HEK293 (cell line): ENCODE data around the gene CACNA2D1.

Source experiments
- CTCF ChIA-PET: fragments of 350-600 bp; formaldehyde crosslinking; extraction: SDS; loops from one replicate; lab custom pipeline; 2021; ENCODE audit warnings: antibody characterized with exemption; lab: Yijun Ruan, JAX
- POLR2A ChIA-PET: fragments of 300-600 bp; formaldehyde crosslinking; extraction: SDS; loops from one replicate; lab custom pipeline; 2020; ENCODE audit warnings: antibody characterized with exemption, inconsistent platforms; lab: Yijun Ruan, JAX
- H3K27ac ChIP-seq: fragments of 200-500 bp; sonication (Bioruptor generic); 2 replicates; pipeline ENCODE4 v1.5.1; 2014; ENCODE audit warnings: low read depth, low read length, control low read depth, inconsistent platforms; ENCODE audit errors: extremely low read depth
- H3K36me3 ChIP-seq, 2 experiments: fragments of 200-500 bp in 1 of 2; sonication (Bioruptor generic) in 1 of 2; 1 replicate in 1 of 2; 2 replicates in 1 of 2; pipeline ENCODE4 v1.5.1; 2014 to 2017; ENCODE audit warnings: inconsistent platforms in 2 of 2, low read length in 2 of 2; ENCODE audit not compliant: control insufficient read depth in 2 of 2, insufficient read depth in 1 of 2
- H3K4me1 ChIP-seq: fragments of 200-500 bp; sonication (Bioruptor generic); 2 replicates; pipeline ENCODE4 v1.5.1; 2014; ENCODE audit warnings: mild to moderate bottlenecking, low read length, inconsistent platforms; ENCODE audit not compliant: control insufficient read depth, insufficient read depth
- H3K4me3 ChIP-seq: 2 replicates; pipeline ENCODE4 v1.5.1; 2011; ENCODE audit warnings: low read depth, mild to moderate bottlenecking, control low read depth, low read length, moderate library complexity
- H3K9me3 ChIP-seq: fragments of 200-500 bp; sonication (Bioruptor generic); 2 replicates; pipeline ENCODE4 v1.5.1; 2014; ENCODE audit warnings: low read depth, low read length, inconsistent platforms; ENCODE audit not compliant: control insufficient read depth, insufficient read depth
- GLIS2 ChIP-seq: fragments of 450-650 bp; formaldehyde crosslinking; IDR thresholded peaks from 2 replicates; pipeline ENCODE4 v1.5.1; 2016; ENCODE audit warnings: missing biosample characterization, missing genetic modification characterization
- SALL2 ChIP-seq: fragments of 450-650 bp; formaldehyde crosslinking; IDR thresholded peaks from 2 replicates; pipeline ENCODE4 v1.5.0; 2017; ENCODE audit warnings: missing biosample characterization, mild to moderate bottlenecking, missing genetic modification characterization, borderline replicate concordance
- YY1 ChIP-seq: fragments of 450-650 bp; formaldehyde crosslinking; IDR thresholded peaks from 2 replicates; pipeline ENCODE4 v1.5.1; 2018; ENCODE audit warnings: missing biosample characterization, missing genetic modification characterization
- ZBTB48 ChIP-seq: fragments of 450-650 bp; formaldehyde crosslinking; IDR thresholded peaks from 2 replicates; pipeline ENCODE4 v1.5.1; 2016; ENCODE audit warnings: missing biosample characterization, missing genetic modification characterization
- ZBTB7A ChIP-seq: fragments of 450-650 bp; formaldehyde crosslinking; IDR thresholded peaks from 2 replicates; pipeline ENCODE4 v1.5.1; 2016; ENCODE audit warnings: low read depth, missing biosample characterization, missing genetic modification characterization
- ZBTB8A ChIP-seq: fragments of 450-650 bp; formaldehyde crosslinking; IDR thresholded peaks from 2 replicates; pipeline ENCODE4 v1.5.1; 2016; ENCODE audit warnings: missing biosample characterization, missing genetic modification characterization
- ZNF155 ChIP-seq: fragments of 450-650 bp; formaldehyde crosslinking; IDR thresholded peaks from 2 replicates; pipeline ENCODE4 v1.5.1; 2016; ENCODE audit warnings: missing biosample characterization, missing genetic modification characterization
- ZNF16 ChIP-seq: fragments of 450-650 bp; formaldehyde crosslinking; IDR thresholded peaks from 2 replicates; pipeline ENCODE4 v1.5.1; 2016; ENCODE audit warnings: low read depth, missing biosample characterization, missing genetic modification characterization
- ZNF19 ChIP-seq: fragments of 450-650 bp; formaldehyde crosslinking; IDR thresholded peaks from 2 replicates; pipeline ENCODE4; 2016; ENCODE audit warnings: missing biosample characterization, missing genetic modification characterization, low read depth
- ZNF311 ChIP-seq: fragments of 450-650 bp; formaldehyde crosslinking; IDR thresholded peaks from 2 replicates; pipeline ENCODE4 v1.5.1; 2017; ENCODE audit warnings: missing biosample characterization, missing genetic modification characterization, borderline replicate concordance
- ZNF341 ChIP-seq: fragments of 450-650 bp; formaldehyde crosslinking; IDR thresholded peaks from 2 replicates; pipeline ENCODE4; 2016; ENCODE audit warnings: low read depth, missing biosample characterization, missing genetic modification characterization
- ZNF426 ChIP-seq: fragments of 450-650 bp; formaldehyde crosslinking; IDR thresholded peaks from 2 replicates; pipeline ENCODE4 v1.5.1; 2017; ENCODE audit warnings: missing biosample characterization, missing genetic modification characterization, mild to moderate bottlenecking, inconsistent platforms, moderate library complexity
- ZNF610 ChIP-seq: fragments of 450-650 bp; formaldehyde crosslinking; IDR thresholded peaks from 2 replicates; pipeline ENCODE4 v1.5.1; 2016; ENCODE audit warnings: missing biosample characterization, missing genetic modification characterization, borderline replicate concordance
- ZNF621 ChIP-seq: fragments of 450-650 bp; formaldehyde crosslinking; IDR thresholded peaks from 2 replicates; pipeline ENCODE4 v1.5.1; 2017; ENCODE audit warnings: missing biosample characterization, missing genetic modification characterization
- ZNF76 ChIP-seq: fragments of 450-650 bp; formaldehyde crosslinking; IDR thresholded peaks from 2 replicates; pipeline ENCODE4; 2016; ENCODE audit warnings: low read depth, missing biosample characterization, missing genetic modification characterization, borderline replicate concordance
- ZNF768 ChIP-seq: fragments of 450-650 bp; formaldehyde crosslinking; IDR thresholded peaks from 2 replicates; pipeline ENCODE4 v1.5.1; 2018; ENCODE audit warnings: missing biosample characterization, mild to moderate bottlenecking, missing genetic modification characterization
- ZNF776 ChIP-seq: fragments of 450-650 bp; formaldehyde crosslinking; IDR thresholded peaks from 2 replicates; pipeline ENCODE4 v1.5.0; 2017; ENCODE audit warnings: missing biosample characterization, missing genetic modification characterization, borderline replicate concordance
- ZSCAN16 ChIP-seq: fragments of 450-650 bp; formaldehyde crosslinking; IDR thresholded peaks from 2 replicates; pipeline ENCODE4 v1.5.1; 2016; ENCODE audit warnings: missing biosample characterization, missing genetic modification characterization
- TF ChIP-seq, protein P1 (sequence below): fragments of 450-650 bp; formaldehyde crosslinking; IDR thresholded peaks from 2 replicates; pipeline ENCODE4 v1.5.1; 2016; ENCODE audit warnings: missing biosample characterization, missing genetic modification characterization
- TF ChIP-seq, protein P2 (sequence below): fragments of 450-650 bp; formaldehyde crosslinking; IDR thresholded peaks from 2 replicates; pipeline ENCODE4 v1.5.1; 2016; ENCODE audit warnings: missing biosample characterization, missing genetic modification characterization
- TF ChIP-seq, protein P3 (sequence below): fragments of 450-650 bp; formaldehyde crosslinking; IDR thresholded peaks from 2 replicates; pipeline ENCODE4 v1.5.1; 2016; ENCODE audit warnings: missing biosample characterization, missing genetic modification characterization, low read depth
- TF ChIP-seq, protein P4 (sequence below): fragments of 450-650 bp; formaldehyde crosslinking; optimal IDR thresholded peaks from 2 replicates; pipeline ENCODE3; 2016; ENCODE audit warnings: missing biosample characterization, mild to moderate bottlenecking, missing genetic modification characterization
- TF ChIP-seq, protein P5 (sequence below): fragments of 450-650 bp; formaldehyde crosslinking; IDR thresholded peaks from 2 replicates; pipeline ENCODE4 v1.5.1; 2016; ENCODE audit warnings: missing biosample characterization, missing genetic modification characterization
- TF ChIP-seq, protein P6 (sequence below): fragments of 450-650 bp; formaldehyde crosslinking; IDR thresholded peaks from 2 replicates; pipeline ENCODE4 v1.5.1; 2016; ENCODE audit warnings: missing biosample characterization, missing genetic modification characterization

CACNA2D1 gene

DNA sequence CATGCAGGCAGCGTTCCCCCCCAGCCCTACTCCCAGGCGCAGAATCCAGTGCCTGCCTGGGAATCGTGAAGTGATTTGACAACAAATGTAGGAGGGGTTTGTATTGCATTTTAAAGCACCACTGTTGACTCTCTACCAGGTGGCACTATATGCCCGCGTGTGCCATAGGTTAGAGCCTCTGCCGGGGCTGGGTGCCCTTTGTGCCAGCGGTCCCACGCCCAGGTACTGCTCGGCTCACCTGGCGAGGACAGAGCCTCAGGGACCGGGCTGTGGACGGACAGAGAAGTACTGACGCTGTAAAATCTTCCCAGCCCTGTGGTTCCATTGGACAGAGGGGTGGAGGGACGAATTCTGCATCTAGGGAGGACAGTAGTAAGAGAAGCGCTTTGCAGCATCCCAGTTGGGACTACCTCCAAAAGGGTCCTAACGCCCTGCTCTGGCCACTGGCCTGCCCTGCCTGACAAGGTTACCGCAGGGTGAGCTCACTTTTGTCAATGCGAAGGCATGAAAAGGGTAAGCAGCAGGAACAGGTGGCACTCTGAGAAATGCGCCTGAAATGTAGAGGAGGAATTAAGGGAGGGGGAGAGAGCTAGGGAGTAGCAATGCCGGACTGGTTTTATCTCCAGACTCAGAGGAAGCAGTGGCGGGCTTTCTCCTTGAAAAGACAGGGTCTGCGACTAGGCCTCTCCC lies 788 bp upstream of the CACNA2D1 start (continued):
- TF ChIP-seq, protein P1, sequence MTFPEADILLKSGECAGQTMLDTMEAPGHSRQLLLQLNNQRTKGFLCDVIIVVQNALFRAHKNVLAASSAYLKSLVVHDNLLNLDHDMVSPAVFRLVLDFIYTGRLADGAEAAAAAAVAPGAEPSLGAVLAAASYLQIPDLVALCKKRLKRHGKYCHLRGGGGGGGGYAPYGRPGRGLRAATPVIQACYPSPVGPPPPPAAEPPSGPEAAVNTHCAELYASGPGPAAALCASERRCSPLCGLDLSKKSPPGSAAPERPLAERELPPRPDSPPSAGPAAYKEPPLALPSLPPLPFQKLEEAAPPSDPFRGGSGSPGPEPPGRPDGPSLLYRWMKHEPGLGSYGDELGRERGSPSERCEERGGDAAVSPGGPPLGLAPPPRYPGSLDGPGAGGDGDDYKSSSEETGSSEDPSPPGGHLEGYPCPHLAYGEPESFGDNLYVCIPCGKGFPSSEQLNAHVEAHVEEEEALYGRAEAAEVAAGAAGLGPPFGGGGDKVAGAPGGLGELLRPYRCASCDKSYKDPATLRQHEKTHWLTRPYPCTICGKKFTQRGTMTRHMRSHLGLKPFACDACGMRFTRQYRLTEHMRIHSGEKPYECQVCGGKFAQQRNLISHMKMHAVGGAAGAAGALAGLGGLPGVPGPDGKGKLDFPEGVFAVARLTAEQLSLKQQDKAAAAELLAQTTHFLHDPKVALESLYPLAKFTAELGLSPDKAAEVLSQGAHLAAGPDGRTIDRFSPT (tag by site-specific recombination) = peak; percentile 59
- TF ChIP-seq ZNF16 = no peak
- TF ChIP-seq ZNF426 = no peak
- no peak for TF ChIP-seq ZNF19
- TF ChIP-seq ZNF621 (tag by site-specific recombination) = no peak
- TF ChIP-seq ZSCAN16 (tag by site-specific recombination) = peak; percentile 54; the same call in 1 of the 2 replicates
- 0 out of 2 replicates have a peak, but pooled peaks have one; percentile 29 for TF ChIP-seq ZBTB48
- TF ChIP-seq, protein P2, sequence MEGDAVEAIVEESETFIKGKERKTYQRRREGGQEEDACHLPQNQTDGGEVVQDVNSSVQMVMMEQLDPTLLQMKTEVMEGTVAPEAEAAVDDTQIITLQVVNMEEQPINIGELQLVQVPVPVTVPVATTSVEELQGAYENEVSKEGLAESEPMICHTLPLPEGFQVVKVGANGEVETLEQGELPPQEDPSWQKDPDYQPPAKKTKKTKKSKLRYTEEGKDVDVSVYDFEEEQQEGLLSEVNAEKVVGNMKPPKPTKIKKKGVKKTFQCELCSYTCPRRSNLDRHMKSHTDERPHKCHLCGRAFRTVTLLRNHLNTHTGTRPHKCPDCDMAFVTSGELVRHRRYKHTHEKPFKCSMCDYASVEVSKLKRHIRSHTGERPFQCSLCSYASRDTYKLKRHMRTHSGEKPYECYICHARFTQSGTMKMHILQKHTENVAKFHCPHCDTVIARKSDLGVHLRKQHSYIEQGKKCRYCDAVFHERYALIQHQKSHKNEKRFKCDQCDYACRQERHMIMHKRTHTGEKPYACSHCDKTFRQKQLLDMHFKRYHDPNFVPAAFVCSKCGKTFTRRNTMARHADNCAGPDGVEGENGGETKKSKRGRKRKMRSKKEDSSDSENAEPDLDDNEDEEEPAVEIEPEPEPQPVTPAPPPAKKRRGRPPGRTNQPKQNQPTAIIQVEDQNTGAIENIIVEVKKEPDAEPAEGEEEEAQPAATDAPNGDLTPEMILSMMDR (tag by site-specific recombination) = peak; percentile 66; the same call in 1 of the 2 replicates
- no peak for TF ChIP-seq ZNF76 (tag by site-specific recombination)

DNA sequence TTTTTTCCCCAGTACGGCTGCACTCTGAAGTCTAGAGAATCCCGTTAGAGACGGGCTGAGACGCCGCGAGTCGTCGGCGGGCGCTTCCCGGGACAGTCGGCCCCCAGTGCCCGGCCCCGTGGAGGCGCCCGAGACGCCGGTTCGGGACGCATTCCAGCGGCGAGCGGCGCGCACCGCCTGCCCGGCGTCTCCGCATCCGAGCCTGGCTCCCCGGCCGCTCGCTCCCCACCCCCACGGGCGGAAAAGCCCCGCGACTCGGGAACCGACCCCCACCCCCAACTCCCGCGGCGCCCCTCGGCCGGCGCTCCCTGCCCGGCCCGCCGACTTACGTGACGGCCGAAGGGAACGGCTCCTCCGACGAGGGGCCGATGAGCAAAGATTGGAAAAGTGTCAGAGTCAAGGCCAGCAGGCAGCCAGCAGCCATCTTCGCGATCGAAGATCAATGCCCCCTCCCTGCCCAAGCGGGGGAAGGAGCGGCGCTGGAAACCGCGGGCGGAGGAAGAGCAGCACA lies 486 bp downstream of the CACNA2D1 start:
- CTCF ChIA-PET = no interaction called here
- no peaks in the 10 kb centered on the region for H3K36me3 ChIP-seq
- POLR2A ChIA-PET = no interaction called here
- H3K4me3 ChIP-seq = peak overlapping the region; percentile 94
- peaks cover 10% of the 10 kb centered on the region for H3K4me1 ChIP-seq
- H3K27ac ChIP-seq = peak overlapping the region; percentile 99
- no peaks in the 10 kb centered on the region for H3K9me3 ChIP-seq
- TF ChIP-seq GLIS2 (tag by site-specific recombination) (peak; percentile 2; the same call in 1 of the 2 replicates), ZNF768 (tag by site-specific recombination) (no peak), ZNF610 (tag by site-specific recombination) (no peak), ZNF311 (tag by site-specific recombination) (no peak), ZBTB8A (tag by site-specific recombination) (peak; percentile 83), ZNF341 (tag by site-specific recombination) (peak; percentile 57), ZNF16 (no peak), ZNF776 (tag by site-specific recombination) (no peak), YY1 (tag by site-specific recombination) (peak; percentile 51; the same call in 1 of the 2 replicates), ZBTB7A (tag by site-specific recombination) (no peak), ZNF155 (tag by site-specific recombination) (no peak), SALL2 (tag by site-specific recombination) (no peak)
- TF ChIP-seq, protein P3, sequence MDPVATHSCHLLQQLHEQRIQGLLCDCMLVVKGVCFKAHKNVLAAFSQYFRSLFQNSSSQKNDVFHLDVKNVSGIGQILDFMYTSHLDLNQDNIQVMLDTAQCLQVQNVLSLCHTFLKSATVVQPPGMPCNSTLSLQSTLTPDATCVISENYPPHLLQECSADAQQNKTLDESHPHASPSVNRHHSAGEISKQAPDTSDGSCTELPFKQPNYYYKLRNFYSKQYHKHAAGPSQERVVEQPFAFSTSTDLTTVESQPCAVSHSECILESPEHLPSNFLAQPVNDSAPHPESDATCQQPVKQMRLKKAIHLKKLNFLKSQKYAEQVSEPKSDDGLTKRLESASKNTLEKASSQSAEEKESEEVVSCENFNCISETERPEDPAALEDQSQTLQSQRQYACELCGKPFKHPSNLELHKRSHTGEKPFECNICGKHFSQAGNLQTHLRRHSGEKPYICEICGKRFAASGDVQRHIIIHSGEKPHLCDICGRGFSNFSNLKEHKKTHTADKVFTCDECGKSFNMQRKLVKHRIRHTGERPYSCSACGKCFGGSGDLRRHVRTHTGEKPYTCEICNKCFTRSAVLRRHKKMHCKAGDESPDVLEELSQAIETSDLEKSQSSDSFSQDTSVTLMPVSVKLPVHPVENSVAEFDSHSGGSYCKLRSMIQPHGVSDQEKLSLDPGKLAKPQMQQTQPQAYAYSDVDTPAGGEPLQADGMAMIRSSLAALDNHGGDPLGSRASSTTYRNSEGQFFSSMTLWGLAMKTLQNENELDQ (tag by site-specific recombination) = no peak
- TF ChIP-seq, protein P4, sequence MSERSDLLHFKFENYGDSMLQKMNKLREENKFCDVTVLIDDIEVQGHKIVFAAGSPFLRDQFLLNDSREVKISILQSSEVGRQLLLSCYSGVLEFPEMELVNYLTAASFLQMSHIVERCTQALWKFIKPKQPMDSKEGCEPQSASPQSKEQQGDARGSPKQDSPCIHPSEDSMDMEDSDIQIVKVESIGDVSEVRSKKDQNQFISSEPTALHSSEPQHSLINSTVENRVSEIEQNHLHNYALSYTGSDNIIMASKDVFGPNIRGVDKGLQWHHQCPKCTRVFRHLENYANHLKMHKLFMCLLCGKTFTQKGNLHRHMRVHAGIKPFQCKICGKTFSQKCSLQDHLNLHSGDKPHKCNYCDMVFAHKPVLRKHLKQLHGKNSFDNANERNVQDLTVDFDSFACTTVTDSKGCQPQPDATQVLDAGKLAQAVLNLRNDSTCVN (tag by site-specific recombination) = peak; percentile 79
- TF ChIP-seq, protein P5, sequence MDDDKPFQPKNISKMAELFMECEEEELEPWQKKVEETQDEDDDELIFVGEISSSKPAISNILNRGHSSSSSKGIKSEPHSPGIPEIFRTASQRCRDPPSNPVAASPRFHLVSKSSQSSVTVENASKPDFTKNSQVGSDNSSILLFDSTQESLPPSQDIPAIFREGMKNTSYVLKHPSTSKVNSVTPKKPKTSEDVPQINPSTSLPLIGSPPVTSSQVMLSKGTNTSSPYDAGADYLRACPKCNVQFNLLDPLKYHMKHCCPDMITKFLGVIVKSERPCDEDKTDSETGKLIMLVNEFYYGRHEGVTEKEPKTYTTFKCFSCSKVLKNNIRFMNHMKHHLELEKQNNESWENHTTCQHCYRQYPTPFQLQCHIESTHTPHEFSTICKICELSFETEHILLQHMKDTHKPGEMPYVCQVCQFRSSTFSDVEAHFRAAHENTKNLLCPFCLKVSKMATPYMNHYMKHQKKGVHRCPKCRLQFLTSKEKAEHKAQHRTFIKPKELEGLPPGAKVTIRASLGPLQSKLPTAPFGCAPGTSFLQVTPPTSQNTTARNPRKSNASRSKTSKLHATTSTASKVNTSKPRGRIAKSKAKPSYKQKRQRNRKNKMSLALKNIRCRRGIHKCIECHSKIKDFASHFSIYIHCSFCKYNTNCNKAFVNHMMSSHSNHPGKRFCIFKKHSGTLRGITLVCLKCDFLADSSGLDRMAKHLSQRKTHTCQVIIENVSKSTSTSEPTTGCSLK = no peak
- TF ChIP-seq, protein P6, sequence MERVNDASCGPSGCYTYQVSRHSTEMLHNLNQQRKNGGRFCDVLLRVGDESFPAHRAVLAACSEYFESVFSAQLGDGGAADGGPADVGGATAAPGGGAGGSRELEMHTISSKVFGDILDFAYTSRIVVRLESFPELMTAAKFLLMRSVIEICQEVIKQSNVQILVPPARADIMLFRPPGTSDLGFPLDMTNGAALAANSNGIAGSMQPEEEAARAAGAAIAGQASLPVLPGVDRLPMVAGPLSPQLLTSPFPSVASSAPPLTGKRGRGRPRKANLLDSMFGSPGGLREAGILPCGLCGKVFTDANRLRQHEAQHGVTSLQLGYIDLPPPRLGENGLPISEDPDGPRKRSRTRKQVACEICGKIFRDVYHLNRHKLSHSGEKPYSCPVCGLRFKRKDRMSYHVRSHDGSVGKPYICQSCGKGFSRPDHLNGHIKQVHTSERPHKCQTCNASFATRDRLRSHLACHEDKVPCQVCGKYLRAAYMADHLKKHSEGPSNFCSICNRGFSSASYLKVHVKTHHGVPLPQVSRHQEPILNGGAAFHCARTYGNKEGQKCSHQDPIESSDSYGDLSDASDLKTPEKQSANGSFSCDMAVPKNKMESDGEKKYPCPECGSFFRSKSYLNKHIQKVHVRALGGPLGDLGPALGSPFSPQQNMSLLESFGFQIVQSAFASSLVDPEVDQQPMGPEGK = peak; percentile 26; the same call in 1 of the 2 replicates
